ENCODE measurements around the gene ZNF778. TPM values are rescaled to one million over a fixed set of nuclear protein-coding genes. Genes with fewer than 3 reads are reported as not detected.
"Not testable (repeated sequence)": the region's sequence is repeated elsewhere in the genome, so short reads cannot be mapped to it uniquely, and the experiment has no call there.

Gene ZNF778
- total RNA-seq, 1 experiment from 2014 or later, result 31.2 TPM

DNA sequence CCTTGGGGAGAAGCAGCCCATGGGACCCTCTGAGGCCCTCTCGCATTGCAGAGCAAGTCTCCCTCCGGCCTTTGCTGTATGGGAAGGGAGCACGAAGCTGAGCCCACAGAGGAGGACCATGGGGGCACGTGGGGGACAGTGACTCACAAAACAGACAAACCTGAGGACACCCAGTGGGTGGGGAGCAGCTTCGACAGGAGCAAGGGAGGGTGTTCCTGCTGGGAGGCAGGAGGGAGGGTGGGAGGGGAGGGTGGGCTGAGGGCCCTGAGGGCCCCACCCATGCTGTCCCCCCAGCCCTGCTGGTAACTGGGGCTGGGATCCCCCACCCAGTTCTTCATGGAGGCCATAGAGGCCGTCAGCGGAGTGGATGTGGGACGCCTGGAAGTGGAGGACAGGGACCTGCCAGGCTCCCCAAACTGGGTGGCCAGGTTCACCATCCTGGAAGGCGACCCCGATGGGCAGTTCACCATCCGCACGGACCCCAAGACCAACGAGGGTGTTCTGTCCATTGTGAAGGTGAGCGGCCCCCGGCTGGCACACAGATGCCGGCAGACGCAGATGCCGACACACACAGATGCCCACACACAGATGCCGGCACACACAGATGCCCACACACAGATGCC lies 29.6 kb upstream of the ZNF778 start (continued):
- TF ChIP-seq, protein P1, sequence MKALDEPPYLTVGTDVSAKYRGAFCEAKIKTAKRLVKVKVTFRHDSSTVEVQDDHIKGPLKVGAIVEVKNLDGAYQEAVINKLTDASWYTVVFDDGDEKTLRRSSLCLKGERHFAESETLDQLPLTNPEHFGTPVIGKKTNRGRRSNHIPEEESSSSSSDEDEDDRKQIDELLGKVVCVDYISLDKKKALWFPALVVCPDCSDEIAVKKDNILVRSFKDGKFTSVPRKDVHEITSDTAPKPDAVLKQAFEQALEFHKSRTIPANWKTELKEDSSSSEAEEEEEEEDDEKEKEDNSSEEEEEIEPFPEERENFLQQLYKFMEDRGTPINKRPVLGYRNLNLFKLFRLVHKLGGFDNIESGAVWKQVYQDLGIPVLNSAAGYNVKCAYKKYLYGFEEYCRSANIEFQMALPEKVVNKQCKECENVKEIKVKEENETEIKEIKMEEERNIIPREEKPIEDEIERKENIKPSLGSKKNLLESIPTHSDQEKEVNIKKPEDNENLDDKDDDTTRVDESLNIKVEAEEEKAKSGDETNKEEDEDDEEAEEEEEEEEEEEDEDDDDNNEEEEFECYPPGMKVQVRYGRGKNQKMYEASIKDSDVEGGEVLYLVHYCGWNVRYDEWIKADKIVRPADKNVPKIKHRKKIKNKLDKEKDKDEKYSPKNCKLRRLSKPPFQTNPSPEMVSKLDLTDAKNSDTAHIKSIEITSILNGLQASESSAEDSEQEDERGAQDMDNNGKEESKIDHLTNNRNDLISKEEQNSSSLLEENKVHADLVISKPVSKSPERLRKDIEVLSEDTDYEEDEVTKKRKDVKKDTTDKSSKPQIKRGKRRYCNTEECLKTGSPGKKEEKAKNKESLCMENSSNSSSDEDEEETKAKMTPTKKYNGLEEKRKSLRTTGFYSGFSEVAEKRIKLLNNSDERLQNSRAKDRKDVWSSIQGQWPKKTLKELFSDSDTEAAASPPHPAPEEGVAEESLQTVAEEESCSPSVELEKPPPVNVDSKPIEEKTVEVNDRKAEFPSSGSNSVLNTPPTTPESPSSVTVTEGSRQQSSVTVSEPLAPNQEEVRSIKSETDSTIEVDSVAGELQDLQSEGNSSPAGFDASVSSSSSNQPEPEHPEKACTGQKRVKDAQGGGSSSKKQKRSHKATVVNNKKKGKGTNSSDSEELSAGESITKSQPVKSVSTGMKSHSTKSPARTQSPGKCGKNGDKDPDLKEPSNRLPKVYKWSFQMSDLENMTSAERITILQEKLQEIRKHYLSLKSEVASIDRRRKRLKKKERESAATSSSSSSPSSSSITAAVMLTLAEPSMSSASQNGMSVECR (CRISPR knock-in tag; IDR thresholded peaks at IDR 0.05; ENCODE audit: borderline replicate concordance), result no peak
- TF ChIP-seq, protein P2, sequence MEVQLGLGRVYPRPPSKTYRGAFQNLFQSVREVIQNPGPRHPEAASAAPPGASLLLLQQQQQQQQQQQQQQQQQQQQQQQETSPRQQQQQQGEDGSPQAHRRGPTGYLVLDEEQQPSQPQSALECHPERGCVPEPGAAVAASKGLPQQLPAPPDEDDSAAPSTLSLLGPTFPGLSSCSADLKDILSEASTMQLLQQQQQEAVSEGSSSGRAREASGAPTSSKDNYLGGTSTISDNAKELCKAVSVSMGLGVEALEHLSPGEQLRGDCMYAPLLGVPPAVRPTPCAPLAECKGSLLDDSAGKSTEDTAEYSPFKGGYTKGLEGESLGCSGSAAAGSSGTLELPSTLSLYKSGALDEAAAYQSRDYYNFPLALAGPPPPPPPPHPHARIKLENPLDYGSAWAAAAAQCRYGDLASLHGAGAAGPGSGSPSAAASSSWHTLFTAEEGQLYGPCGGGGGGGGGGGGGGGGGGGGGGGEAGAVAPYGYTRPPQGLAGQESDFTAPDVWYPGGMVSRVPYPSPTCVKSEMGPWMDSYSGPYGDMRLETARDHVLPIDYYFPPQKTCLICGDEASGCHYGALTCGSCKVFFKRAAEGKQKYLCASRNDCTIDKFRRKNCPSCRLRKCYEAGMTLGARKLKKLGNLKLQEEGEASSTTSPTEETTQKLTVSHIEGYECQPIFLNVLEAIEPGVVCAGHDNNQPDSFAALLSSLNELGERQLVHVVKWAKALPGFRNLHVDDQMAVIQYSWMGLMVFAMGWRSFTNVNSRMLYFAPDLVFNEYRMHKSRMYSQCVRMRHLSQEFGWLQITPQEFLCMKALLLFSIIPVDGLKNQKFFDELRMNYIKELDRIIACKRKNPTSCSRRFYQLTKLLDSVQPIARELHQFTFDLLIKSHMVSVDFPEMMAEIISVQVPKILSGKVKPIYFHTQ (CRISPR knock-in tag; IDR thresholded peaks at IDR 0.05), result no peak
- no peak for TF ChIP-seq NFATC4 (CRISPR knock-in tag; IDR thresholded peaks at IDR 0.05)
- TF ChIP-seq, protein P3, sequence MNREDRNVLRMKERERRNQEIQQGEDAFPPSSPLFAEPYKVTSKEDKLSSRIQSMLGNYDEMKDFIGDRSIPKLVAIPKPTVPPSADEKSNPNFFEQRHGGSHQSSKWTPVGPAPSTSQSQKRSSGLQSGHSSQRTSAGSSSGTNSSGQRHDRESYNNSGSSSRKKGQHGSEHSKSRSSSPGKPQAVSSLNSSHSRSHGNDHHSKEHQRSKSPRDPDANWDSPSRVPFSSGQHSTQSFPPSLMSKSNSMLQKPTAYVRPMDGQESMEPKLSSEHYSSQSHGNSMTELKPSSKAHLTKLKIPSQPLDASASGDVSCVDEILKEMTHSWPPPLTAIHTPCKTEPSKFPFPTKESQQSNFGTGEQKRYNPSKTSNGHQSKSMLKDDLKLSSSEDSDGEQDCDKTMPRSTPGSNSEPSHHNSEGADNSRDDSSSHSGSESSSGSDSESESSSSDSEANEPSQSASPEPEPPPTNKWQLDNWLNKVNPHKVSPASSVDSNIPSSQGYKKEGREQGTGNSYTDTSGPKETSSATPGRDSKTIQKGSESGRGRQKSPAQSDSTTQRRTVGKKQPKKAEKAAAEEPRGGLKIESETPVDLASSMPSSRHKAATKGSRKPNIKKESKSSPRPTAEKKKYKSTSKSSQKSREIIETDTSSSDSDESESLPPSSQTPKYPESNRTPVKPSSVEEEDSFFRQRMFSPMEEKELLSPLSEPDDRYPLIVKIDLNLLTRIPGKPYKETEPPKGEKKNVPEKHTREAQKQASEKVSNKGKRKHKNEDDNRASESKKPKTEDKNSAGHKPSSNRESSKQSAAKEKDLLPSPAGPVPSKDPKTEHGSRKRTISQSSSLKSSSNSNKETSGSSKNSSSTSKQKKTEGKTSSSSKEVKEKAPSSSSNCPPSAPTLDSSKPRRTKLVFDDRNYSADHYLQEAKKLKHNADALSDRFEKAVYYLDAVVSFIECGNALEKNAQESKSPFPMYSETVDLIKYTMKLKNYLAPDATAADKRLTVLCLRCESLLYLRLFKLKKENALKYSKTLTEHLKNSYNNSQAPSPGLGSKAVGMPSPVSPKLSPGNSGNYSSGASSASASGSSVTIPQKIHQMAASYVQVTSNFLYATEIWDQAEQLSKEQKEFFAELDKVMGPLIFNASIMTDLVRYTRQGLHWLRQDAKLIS (CRISPR knock-in tag; IDR thresholded peaks at IDR 0.05; ENCODE audit: borderline replicate concordance), result no peak
- TF ChIP-seq ZNF416 (CRISPR knock-in tag; IDR thresholded peaks at IDR 0.05), result no peak
- TF ChIP-seq SMAD4 (CRISPR knock-in tag; IDR thresholded peaks at IDR 0.05), result no peak
- TF ChIP-seq HMGA2 (CRISPR knock-in tag; IDR thresholded peaks at IDR 0.05), result no peak
- no peak for TF ChIP-seq ZNF423 (CRISPR knock-in tag; IDR thresholded peaks at IDR 0.05)
- TF ChIP-seq, protein P4, sequence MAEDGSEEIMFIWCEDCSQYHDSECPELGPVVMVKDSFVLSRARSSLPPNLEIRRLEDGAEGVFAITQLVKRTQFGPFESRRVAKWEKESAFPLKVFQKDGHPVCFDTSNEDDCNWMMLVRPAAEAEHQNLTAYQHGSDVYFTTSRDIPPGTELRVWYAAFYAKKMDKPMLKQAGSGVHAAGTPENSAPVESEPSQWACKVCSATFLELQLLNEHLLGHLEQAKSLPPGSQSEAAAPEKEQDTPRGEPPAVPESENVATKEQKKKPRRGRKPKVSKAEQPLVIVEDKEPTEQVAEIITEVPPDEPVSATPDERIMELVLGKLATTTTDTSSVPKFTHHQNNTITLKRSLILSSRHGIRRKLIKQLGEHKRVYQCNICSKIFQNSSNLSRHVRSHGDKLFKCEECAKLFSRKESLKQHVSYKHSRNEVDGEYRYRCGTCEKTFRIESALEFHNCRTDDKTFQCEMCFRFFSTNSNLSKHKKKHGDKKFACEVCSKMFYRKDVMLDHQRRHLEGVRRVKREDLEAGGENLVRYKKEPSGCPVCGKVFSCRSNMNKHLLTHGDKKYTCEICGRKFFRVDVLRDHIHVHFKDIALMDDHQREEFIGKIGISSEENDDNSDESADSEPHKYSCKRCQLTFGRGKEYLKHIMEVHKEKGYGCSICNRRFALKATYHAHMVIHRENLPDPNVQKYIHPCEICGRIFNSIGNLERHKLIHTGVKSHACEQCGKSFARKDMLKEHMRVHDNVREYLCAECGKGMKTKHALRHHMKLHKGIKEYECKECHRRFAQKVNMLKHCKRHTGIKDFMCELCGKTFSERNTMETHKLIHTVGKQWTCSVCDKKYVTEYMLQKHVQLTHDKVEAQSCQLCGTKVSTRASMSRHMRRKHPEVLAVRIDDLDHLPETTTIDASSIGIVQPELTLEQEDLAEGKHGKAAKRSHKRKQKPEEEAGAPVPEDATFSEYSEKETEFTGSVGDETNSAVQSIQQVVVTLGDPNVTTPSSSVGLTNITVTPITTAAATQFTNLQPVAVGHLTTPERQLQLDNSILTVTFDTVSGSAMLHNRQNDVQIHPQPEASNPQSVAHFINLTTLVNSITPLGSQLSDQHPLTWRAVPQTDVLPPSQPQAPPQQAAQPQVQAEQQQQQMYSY (CRISPR knock-in tag; IDR thresholded peaks at IDR 0.05), result no peak
- TF ChIP-seq ZNF138 (CRISPR knock-in tag; conservative IDR thresholded peaks at IDR 0.05), result no peak
- TF ChIP-seq KAT7 (CRISPR knock-in tag; IDR thresholded peaks at IDR 0.05; ENCODE audit: borderline replicate concordance), result no peak

DNA sequence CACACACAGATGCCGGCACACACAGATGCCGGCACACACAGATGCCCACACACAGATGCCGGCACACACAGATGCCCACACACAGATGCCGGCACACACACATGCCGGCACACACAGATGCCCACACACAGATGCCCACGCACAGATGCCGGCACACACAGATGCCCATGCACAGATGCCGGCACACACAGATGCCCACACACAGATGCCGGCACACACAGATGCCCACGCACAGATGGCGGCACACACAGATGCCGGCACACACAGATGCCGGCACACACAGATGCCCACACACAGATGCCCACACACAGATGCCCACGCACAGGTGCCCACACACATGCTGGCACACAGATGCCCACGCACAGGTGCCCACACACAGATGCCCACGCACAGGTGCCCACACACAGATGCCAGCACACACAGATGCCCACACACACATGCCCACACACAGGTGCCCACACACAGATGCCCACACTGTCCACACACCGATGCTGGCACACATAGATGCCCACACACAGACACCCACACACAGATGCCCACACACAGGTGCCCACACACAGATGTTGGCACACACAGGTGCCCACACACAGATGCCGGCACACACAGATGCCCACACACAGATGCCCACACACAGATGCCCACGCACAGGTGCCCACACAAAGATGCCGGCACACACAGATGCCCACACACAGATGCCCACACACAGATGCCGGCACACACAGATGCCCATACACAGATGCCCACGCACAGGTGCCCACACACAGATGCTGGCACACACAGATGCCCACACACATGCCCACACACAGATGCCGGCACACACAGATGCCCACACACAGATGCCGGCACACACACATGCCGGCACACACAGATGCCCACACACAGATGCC lies 28.8 kb upstream of the ZNF778 start:
- DNase-seq (ENCODE audit: low spot score); H3K27ac Mint-ChIP-seq; H3K4me3 Mint-ChIP-seq; POLR2A ChIA-PET; CTCF ChIA-PET; H3K36me3 Mint-ChIP-seq; H3K27me3 Mint-ChIP-seq (ENCODE audit: low read depth); ATAC-seq; H3K9me3 Mint-ChIP-seq; H3K4me1 Mint-ChIP-seq: not testable (repeated sequence)
